Measurements from ENCODE around the gene SH3BP1. TPM values are rescaled to one million over a fixed set of nuclear protein-coding genes. Genes with fewer than 3 reads are reported as not detected.

The SH3BP1 gene
- total RNA-seq, 6 donors from 2014 or later: 11.4 to 58.7 (median 31.1) TPM

DNA sequence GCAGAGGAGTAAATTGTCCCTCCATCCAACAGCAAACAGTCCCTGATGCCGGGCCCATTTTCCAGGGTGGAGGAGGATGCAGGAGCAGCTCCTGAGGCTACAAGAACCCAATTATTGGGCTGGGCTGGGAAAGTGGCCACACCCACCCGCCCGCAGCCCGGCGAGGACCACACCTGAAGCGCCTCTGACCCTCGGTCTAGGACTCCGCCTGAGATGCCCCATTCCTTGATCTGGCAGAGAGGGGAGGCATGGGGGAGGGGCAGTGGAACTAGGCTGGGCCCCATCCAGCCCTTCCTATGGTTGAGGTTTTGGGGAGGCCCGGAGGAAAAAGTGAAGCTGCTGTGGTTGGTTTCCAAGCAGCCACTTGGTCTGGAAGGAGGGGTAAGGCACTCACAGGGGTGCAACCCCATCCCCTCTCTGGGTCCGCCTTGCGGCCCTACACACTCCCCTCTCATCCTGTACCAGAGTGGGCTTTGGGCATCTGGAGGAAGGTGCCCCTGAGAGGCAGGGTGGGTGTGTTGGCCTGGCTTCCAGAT lies 33.5 kb downstream of the SH3BP1 start:
- WGBS, 2 donors: 69 to 78% methylated on average over 3 to 10 of the region's 11 CpGs
- H3K4me3 ChIP-seq: no peak overlapping the region
- peaks cover 0 to 4% (median 0%) of the 10 kb centered on the region in 4 donors for H3K36me3 ChIP-seq
- TF ChIP-seq, protein P1, sequence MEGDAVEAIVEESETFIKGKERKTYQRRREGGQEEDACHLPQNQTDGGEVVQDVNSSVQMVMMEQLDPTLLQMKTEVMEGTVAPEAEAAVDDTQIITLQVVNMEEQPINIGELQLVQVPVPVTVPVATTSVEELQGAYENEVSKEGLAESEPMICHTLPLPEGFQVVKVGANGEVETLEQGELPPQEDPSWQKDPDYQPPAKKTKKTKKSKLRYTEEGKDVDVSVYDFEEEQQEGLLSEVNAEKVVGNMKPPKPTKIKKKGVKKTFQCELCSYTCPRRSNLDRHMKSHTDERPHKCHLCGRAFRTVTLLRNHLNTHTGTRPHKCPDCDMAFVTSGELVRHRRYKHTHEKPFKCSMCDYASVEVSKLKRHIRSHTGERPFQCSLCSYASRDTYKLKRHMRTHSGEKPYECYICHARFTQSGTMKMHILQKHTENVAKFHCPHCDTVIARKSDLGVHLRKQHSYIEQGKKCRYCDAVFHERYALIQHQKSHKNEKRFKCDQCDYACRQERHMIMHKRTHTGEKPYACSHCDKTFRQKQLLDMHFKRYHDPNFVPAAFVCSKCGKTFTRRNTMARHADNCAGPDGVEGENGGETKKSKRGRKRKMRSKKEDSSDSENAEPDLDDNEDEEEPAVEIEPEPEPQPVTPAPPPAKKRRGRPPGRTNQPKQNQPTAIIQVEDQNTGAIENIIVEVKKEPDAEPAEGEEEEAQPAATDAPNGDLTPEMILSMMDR (IDR thresholded peaks at IDR 0.05): no peak
- TF ChIP-seq POLR2A (IDR thresholded peaks at IDR 0.05) (no peak), POLR2AphosphoS5 (IDR thresholded peaks at IDR 0.05) (no peak), EP300 (IDR thresholded peaks at IDR 0.05) (no peak)
- DNase-seq (no peak), ATAC-seq (ENCODE audit: low FRiP score in 2 of 2) (no peak)
- H3K27me3 ChIP-seq: no peaks in the 10 kb centered on the region
- H3K27ac ChIP-seq: peak overlapping the region in 2 of 4 donors; percentile 34 to 95
- H3K9me3 ChIP-seq: no peaks in the 10 kb centered on the region
- peaks cover 34 to 48% (median 40%) of the 10 kb centered on the region in 4 donors for H3K4me1 ChIP-seq

DNA sequence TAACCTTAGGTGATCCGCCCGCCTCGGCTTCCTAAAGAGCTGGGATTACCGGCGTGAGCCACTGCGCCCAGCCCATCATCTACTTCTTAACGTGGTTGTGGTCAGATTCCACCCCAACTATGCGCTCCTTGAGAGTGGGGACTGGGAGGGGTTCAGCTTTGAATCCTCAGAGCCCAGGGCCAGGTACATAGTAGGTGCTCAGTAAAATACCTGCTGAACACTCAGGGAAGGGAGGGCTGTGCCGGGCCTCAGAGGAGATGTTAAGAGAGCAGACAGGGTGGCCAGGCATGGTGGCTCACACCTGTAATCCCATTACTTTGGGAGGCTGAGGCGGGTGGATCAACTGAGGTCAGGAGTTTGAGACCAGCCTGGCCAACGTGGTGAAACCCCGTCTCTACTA lies 34.8 kb downstream of the SH3BP1 start:
- Histone ChIP-seq H3K27me3 (no peaks in the 10 kb centered on the region), H3K36me3 (peaks cover 0 to 15% (median 5%) of the 10 kb centered on the region in 4 donors), H3K9me3 (no peaks in the 10 kb centered on the region), H3K27ac (peak overlapping the region; percentile 87 to 97 (median 94)), H3K4me3 (no peak overlapping the region), H3K4me1 (peaks cover 38 to 54% (median 45%) of the 10 kb centered on the region in 4 donors)
- ATAC-seq (ENCODE audit: low FRiP score in 2 of 2): no peak
- TF ChIP-seq, protein P1 (IDR thresholded peaks at IDR 0.05): no peak
- TF ChIP-seq EP300 (IDR thresholded peaks at IDR 0.05): no peak
- no peak for TF ChIP-seq POLR2A (IDR thresholded peaks at IDR 0.05)
- no peak for TF ChIP-seq POLR2AphosphoS5 (IDR thresholded peaks at IDR 0.05)
- no peak for DNase-seq
- 83 to 90% methylated on average over 12 of the region's 12 CpGs for WGBS, 2 donors

GRCh38 chr22:37674951-37675929 lies 35.8 kb downstream of the SH3BP1 start, which contains the start of gene LGALS1:
LGALS1 (plus strand) TSS chr22:37675636; CDS start chr22:37675703, 67 bp downstream.
- peak within 1 kb of the TSS; percentile 50 to 66 (median 57) for H3K4me3 ChIP-seq
- WGBS, 2 donors: 10 to 12% methylated on average over 16 to 32 of the region's 34 CpGs
- H3K9me3 ChIP-seq: no peaks in the 10 kb centered on the region
- peak within 1 kb of the TSS; percentile 87 to 97 (median 94) for H3K27ac ChIP-seq
- no peaks in the 10 kb centered on the region for H3K27me3 ChIP-seq
- peaks cover 0 to 24% (median 13%) of the 10 kb centered on the region in 4 donors for H3K36me3 ChIP-seq
- peak; percentile 94 to 97 for DNase-seq
- TF ChIP-seq POLR2A (IDR thresholded peaks at IDR 0.05) (peak in 3 of 4 donors; percentile 30 to 52 (median 45)), POLR2AphosphoS5 (IDR thresholded peaks at IDR 0.05) (peak; percentile 69 to 72), EP300 (IDR thresholded peaks at IDR 0.05) (peak in 1 of 4 donors; percentile 57)
- TF ChIP-seq, protein P1 (IDR thresholded peaks at IDR 0.05): peak in 2 of 6 experiments; percentile 25 to 37
- peak; percentile 86 to 91 for ATAC-seq (ENCODE audit: low FRiP score in 2 of 2)
- H3K4me1 ChIP-seq: peaks cover 38 to 54% (median 45%) of the 10 kb centered on the region in 4 donors

DNA sequence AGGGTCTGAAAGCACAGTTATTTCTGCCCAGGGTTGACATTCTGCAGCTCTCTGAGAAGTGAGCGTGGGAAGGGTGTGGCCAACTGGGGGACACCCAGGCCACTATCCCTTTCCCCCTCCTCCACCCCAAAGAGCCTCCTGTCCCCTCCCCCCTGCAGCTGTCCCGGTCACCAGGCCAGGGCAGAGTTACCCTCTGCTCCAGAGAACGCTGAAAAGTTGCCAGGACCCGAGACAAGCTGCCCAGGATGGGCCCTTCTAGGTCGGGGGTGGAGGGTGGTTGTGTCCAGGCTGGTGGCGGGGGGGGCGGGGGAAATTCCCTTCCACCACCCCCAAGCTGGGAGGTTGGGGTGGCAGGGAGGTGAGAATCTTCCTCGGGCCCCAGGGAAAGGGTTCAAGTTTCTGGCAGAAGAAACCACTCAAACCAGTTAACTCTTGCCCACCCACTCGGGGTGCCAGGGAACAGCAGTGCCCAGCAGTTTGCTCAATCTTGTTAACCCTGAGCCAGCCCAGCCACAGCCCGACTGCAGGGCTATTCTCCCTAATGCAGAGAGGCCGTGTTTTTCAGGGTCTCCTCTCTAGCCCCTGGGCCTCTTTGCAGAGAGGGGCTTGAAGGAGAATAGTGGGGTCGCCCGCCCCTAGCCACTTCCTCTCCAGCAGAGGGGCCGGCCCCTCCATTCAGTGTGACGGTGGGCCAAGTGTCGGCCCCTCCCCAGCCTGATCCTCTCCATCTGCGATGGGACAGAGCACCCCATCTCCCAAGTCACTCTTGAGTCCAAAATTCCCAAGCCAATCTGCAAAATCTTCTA lies 36.7 kb downstream of the SH3BP1 start:
- Histone ChIP-seq H3K27me3 (no peaks in the 10 kb centered on the region), H3K36me3 (peaks cover 0 to 24% (median 13%) of the 10 kb centered on the region in 4 donors), H3K4me3 (peak overlapping the region; percentile 50 to 66 (median 57)), H3K4me1 (peaks cover 39 to 54% (median 47%) of the 10 kb centered on the region in 4 donors), H3K9me3 (no peaks in the 10 kb centered on the region), H3K27ac (peak overlapping the region; percentile 87 to 97 (median 94))
- peak in 1 of 2 donors; percentile 45 for DNase-seq
- TF ChIP-seq POLR2AphosphoS5 (IDR thresholded peaks at IDR 0.05) (no peak), EP300 (IDR thresholded peaks at IDR 0.05) (no peak), POLR2A (IDR thresholded peaks at IDR 0.05) (no peak)
- TF ChIP-seq, protein P1 (IDR thresholded peaks at IDR 0.05): no peak
- 14 to 19% methylated on average over 11 to 17 of the region's 17 CpGs for WGBS, 2 donors
- ATAC-seq (ENCODE audit: low FRiP score in 2 of 2): peak in 1 of 2 donors; percentile 0

All from upper lobe of left lung (tissue), 6 donors.